Keratinocyte (primary cell): Measurements from ENCODE around the gene ANKRD28.

ENCODE experiments used
- CTCF ChIP-seq, 3 experiments: IDR thresholded peaks in 1 of 3; conservative IDR thresholded peaks in 1 of 3; optimal IDR thresholded peaks in 1 of 3; 2 replicates in 2 of 3; 3 replicates in 1 of 3; pipeline versions ENCODE3 to v1.5.1; 2011; ENCODE audit warnings: low read length in 3 of 3, mild to moderate bottlenecking in 3 of 3, moderate library complexity in 2 of 3, control low read depth in 1 of 3, inconsistent platforms in 1 of 3; ENCODE audit not compliant: insufficient read depth in 2 of 3; ENCODE audit errors: extremely low read depth in 1 of 3
- EZH2 ChIP-seq: IDR thresholded peaks from one replicate; pipeline ENCODE4 v1.6.1; 2012; ENCODE audit warnings: inconsistent platforms, mild to moderate bottlenecking, low read length, moderate library complexity

- TF ChIP-seq CTCF (optimal IDR thresholded peaks at IDR 0.05 in 1 of 3, IDR thresholded peaks at IDR 0.05 in 1 of 3, conservative IDR thresholded peaks at IDR 0.05 in 1 of 3; ENCODE audit: extremely low read depth in 1 of 3, insufficient read depth in 2 of 3, low read length in 3 of 3) (no peak), EZH2 (no peak)
These were observed 70.9 kb downstream of the ANKRD28 start for GRCh38 chr3:15726881-15727280.
